T1000 (cell line): ENCODE data around the gene FALEC.
A peak's percentile ranks its signal among the peaks of the same experiment; 100 is the strongest.

ENCODE experiments used
- DNase-seq: peaks from one replicate; lab custom pipeline; 2025; ENCODE audit warnings: mixed read lengths; lab: John Stamatoyannopoulos, UW

The FALEC gene

GRCh38 chr1:150545486-150546032 lies 30.0 kb downstream of the FALEC start:
- DNase-seq = no peak

GRCh38 chr1:150546294-150546937 lies 30.9 kb downstream of the FALEC start:
- no peak for DNase-seq

DNA sequence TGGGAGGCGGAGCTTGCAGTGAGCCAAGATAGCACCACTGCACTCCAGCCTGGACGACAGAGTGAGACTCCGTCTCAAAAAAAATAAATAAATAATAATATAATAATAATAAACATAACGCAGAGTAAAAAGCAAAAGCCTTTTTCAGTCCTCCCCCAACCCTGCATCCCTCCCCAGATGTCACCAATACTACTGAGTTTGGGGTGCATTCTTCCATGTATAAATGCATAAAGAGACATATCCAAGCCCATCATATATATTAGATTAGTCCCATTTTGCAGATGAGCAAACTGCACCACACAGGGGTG lies 32.7 kb downstream of the FALEC start:
- DNase-seq = no peak

DNA sequence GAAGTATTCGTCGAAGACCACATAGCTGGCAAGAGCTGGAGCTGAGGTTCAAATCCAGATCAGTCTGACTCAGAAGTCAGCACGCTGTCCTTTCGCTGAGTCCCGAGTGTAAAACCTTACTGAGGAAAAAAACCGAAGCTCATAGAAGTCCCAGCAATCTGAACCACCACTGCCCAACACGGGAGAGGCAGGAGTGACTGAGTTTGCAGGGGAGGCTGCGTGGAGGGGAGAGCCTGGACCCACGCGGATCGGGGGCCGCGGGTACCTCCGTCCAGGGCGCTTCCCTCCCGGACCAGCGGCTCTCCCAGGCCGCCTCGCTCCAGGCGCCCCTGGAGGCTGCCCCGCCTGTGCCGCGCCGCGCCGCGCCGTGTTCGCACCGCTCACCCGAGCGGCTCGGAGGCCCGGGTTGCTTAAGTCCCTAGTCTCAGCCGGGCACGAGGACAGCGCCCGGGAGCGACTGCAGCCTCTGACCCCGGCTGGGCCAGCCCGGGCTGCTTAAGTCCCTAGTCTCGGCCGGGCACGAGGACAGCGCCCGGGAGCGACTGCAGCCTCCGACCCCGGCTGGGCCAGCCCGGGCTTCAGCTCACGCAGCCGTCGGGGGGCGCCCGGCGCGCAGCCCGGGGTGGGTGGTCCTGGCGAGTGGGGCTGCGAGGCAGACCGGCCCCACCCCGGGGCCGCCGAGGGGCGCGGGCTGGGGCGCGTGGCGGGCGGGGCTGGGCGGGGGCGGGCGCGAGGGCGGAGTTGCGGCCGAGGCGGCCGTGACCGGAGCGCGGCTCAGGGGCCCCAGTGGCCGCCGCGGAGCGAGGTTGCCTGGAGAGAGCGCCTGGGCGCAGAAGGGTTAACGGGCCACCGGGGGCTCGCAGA lies 33.3 kb downstream of the FALEC start, which contains the start of gene ADAMTSL4:
TSS of gene ADAMTSL4 (plus strand) at position 777 of the 864 bp plus-strand sequence. CDS start 2,881 bp downstream, outside the sequence.
- DNase-seq = peak; percentile 67

GRCh38 chr1:150549496-150550221 lies 34.1 kb downstream of the FALEC start:
- no peak for DNase-seq

GRCh38 chr1:150550222-150551050 lies 34.9 kb downstream of the FALEC start:
- DNase-seq = no peak

DNA sequence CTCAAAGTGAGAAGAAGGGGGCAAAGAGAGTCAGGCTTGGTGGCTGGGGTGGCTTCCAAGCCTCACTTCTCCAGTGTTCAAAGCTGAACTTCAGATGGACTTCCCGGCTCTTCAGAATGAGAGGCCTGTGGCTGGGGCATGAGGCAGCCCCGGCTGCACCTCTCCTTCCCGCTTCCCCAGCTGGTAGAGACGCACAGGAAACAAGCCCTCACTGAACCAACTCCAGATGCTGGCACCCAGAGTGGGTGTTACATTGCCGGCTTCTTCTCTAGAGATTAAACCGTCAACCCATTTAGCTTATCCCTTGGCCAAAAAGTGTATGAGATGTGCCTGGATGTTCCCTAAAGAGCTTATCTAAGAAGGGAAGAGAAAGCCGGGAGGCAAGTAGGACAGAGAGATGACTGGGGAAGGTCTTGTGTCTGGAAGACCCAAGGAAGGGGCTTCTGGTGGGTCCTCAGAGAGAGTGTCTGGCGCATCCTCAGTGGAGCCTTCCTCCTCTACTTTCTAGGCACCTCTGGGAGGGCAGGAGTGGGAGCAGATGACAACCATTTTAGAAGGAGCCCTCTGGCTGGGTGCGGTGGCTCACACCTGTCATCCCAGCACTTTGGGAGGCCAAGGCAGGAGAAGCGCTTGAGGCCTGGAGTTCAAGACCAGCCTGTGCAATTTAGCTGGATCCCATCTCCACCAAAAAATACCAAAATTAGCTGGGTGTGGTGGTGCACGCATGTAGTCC lies 35.7 kb downstream of the FALEC start:
- DNase-seq = no peak

- no peak for DNase-seq
These were observed 36.2 kb downstream of the FALEC start for GRCh38 chr1:150551784-150552127.

DNA sequence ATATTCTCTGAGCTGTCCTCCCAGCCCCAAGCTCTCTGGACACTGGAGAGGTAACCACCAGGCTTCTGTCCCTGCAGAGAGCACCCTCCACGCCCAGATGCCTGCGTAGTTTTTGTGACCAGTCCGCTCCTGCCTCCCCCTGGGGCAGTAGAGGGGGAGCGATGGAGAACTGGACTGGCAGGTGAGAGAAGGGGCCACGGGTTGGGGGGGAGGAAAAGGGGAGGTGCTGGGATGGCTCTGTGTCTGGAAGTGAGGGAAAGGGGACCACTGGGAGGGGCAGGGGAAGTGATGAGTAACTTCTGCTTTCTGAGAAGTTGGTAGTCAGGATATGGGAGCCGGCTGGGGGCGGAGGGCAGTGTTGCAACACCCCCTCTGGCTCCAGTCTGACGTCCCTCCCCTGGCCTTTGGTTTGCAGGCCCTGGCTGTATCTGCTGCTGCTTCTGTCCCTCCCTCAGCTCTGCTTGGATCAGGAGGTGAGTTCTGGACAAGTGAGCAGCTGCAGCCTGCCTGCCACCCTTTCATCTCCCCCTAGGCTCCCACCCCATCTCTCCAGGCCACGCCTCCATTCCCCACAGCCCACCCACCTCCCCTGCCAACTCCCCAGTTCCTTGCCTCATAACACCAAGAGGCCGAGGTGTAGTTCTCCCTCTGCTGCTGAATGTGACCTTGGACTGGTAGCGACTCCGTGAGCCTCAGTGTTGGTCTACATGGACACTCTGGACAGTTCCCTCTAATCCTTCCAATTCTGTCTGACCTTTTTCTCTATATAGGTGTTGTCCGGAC lies 36.8 kb downstream of the FALEC start:
- DNase-seq = peak; percentile 61

GRCh38 chr1:150552911-150553289 lies 37.3 kb downstream of the FALEC start:
- DNase-seq = no peak

DNA sequence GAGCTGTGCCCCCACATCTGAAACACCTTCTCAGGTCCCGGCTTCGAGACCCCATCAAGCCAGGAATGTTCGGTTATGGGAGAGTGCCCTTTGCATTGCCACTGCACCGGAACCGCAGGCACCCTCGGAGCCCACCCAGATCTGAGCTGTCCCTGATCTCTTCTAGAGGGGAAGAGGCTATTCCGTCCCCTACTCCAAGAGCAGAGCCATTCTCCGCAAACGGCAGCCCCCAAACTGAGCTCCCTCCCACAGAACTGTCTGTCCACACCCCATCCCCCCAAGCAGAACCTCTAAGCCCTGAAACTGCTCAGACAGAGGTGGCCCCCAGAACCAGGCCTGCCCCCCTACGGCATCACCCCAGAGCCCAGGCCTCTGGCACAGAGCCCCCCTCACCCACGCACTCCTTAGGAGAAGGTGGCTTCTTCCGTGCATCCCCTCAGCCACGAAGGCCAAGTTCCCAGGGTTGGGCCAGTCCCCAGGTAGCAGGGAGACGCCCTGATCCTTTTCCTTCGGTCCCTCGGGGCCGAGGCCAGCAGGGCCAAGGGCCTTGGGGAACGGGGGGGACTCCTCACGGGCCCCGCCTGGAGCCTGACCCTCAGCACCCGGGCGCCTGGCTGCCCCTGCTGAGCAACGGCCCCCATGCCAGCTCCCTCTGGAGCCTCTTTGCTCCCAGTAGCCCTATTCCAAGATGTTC lies 38.0 kb downstream of the FALEC start:
- DNase-seq = no peak

DNA sequence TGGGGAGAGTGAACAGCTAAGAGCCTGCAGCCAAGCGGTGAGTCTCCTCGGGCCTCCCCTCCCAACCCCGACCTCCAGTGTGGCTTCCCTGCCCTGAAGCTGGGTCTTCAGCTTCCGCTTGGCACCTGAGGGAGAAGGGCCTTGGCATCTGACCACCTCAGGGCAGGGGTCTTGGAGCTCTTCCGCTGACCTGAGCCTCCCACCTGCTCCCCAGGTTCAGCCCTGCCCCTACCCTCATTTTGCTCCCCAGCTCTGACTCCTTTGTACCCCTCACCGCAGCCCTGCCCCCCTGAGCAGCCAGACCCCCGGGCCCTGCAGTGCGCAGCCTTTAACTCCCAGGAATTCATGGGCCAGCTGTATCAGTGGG lies 38.5 kb downstream of the FALEC start:
- DNase-seq = no peak

DNA sequence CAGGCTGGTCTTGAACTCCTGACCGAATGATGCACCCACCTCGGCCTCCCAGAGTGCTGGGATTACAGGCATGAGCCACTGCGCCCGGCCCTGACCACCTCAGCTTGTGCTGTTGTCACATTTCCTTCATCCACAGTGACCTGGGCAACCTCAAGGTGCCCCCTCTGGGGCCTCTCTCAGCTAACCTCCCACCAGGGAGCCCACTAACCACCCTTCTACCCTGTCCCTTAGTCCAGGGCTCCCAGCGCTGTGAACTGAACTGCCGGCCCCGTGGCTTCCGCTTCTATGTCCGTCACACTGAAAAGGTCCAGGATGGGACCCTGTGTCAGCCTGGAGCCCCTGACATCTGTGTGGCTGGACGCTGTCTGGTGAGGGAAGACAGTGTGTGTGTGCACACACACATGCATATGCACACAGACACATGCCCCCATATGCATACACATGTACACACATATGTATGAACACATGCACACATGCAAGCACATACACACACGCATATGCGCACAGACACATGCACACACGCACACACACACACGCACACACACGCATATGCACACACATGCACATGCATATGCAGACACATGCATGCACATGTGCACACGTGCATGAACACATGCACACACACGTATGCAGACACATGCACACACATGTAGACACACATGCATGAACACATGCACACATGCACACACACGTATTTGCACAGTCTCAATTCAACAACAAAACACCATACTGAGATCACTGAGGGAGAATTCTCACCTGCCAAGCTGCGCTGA lies 39.8 kb downstream of the FALEC start:
- no peak for DNase-seq

DNA sequence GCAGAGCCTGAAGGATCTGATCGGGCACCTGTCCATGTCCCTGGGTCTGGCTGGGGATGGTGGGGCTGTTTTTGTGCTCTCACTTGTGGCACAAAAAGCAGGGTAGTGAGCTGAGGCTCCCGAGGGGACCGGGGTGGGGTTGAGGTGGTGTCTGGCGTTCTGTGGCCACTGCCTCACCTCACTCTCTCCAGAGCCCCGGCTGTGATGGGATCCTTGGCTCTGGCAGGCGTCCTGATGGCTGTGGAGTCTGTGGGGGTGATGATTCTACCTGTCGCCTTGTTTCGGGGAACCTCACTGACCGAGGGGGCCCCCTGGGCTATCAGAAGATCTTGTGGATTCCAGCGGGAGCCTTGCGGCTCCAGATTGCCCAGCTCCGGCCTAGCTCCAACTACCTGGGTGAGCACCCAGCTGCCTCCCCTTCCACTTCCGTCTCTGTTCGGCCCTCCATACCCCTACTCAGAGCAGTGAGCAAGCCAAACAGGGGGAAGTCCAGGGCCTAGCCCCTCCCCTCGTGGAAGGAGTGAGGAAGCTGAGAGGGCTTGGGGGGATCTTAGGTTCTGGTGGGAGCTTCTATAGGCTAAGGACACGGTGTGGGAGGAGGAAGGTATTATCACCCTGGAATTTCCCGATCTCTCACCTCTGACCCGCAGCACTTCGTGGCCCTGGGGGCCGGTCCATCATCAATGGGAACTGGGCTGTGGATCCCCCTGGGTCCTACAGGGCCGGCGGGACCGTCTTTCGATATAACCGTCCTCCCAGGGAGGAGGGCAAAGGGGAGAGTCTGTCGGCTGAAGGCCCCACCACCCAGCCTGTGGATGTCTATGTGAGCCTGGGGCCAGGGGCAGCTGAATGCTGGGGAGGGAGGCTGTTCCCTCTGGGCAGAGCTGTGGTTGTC lies 40.7 kb downstream of the FALEC start:
- no peak for DNase-seq

GRCh38 chr1:150557065-150557600 lies 41.6 kb downstream of the FALEC start:
- no peak for DNase-seq

- DNase-seq = no peak
These were observed 42.3 kb downstream of the FALEC start for GRCh38 chr1:150557813-150558212.

DNA sequence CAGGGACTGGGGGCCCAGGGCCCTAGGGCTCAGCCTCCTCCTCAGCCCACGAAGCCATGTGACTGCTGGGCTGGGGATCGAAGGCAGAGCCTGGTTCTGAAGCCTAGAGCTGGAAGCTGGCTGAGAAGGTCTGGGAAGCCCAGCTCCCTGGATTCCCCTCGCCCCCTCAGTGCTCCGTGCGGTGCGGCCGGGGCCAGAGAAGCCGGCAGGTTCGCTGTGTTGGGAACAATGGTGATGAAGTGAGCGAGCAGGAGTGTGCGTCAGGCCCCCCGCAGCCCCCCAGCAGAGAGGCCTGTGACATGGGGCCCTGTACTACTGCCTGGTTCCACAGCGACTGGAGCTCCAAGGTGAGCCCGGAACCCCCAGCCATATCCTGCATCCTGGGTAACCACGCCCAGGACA lies 42.8 kb downstream of the FALEC start:
- DNase-seq = no peak
